GM23338 (cell line): Measurements from ENCODE around the gene POLA2. TPM values are rescaled to one million over a fixed set of nuclear protein-coding genes. Genes with fewer than 3 reads are reported as not detected.
"Not testable (repeated sequence)": the region's sequence is repeated elsewhere in the genome, so short reads cannot be mapped to it uniquely, and the experiment has no call there.

Source experiments
- ATAC-seq: fragments of 200-7000 bp; cut with Tn5 transposase; 3 replicates; pipeline ENCODE4 v1.9.1; 2020
- DNase-seq: peaks from one replicate; pipeline ENCODE4 v3.0.0-alpha.2; 2015; ENCODE audit warnings: low spot score
- H2AFZ ChIP-seq: fragments of 200-600 bp; sonication (generic); 2 replicates; pipeline ENCODE4 v1.8.0; 2016; ENCODE audit warnings: antibody characterized with exemption, mild to moderate bottlenecking, moderate library complexity
- H3F3A ChIP-seq: fragments of 200-600 bp; sonication (generic); replicated peaks from 2 replicates; pipeline ENCODE4 v1.8.0; 2017; ENCODE audit warnings: antibody characterized with exemption, mixed run types, low read depth
- H3K27ac ChIP-seq: fragments of 200-600 bp; sonication (generic); 2 replicates; pipeline ENCODE4 v1.6.1; 2016; ENCODE audit warnings: low read depth
- H3K27me3 ChIP-seq: fragments of 200-600 bp; sonication (generic); 2 replicates; pipeline ENCODE4 v1.8.0; 2016; ENCODE audit warnings: mild to moderate bottlenecking, mixed run types, moderate library complexity; ENCODE audit not compliant: insufficient read depth
- H3K36me3 ChIP-seq: fragments of 200-600 bp; sonication (generic); 2 replicates; pipeline ENCODE4 v1.8.0; 2016; ENCODE audit warnings: mild to moderate bottlenecking; ENCODE audit not compliant: insufficient read depth
- H3K4me1 ChIP-seq: fragments of 200-600 bp; sonication (generic); 2 replicates; pipeline ENCODE4 v1.8.0; 2016; ENCODE audit warnings: mild to moderate bottlenecking, moderate library complexity; ENCODE audit not compliant: insufficient read depth
- H3K4me2 ChIP-seq: fragments of 200-600 bp; sonication (generic); 2 replicates; pipeline ENCODE4 v1.7.1; 2017; ENCODE audit warnings: mixed run types
- H3K4me3 ChIP-seq: fragments of 200-600 bp; sonication (generic); 2 replicates; pipeline ENCODE4 v1.6.1; 2016; ENCODE audit warnings: mixed run types
- H3K79me2 ChIP-seq: fragments of 200-600 bp; sonication (generic); replicated peaks from 2 replicates; pipeline ENCODE4 v1.8.0; 2017; ENCODE audit warnings: mild to moderate bottlenecking; ENCODE audit not compliant: insufficient read depth
- H3K9me2 ChIP-seq: fragments of 200-600 bp; sonication (generic); 2 replicates; pipeline ENCODE4 v1.8.0; 2017; ENCODE audit not compliant: insufficient read depth
- H4K20me1 ChIP-seq: fragments of 200-600 bp; sonication (generic); replicated peaks from 2 replicates; pipeline ENCODE4 v1.8.0; 2017; ENCODE audit warnings: mild to moderate bottlenecking; ENCODE audit not compliant: insufficient read depth
- H3K27ac Mint-ChIP-seq: 2 replicates; pipeline ENCODE4 v1.8.0; 2020; ENCODE audit warnings: inconsistent platforms, mild to moderate bottlenecking, moderate library complexity, mixed read lengths
- H3K27me3 Mint-ChIP-seq: 3 replicates; pipeline ENCODE4 v1.8.0; 2022; ENCODE audit warnings: low read depth, mild to moderate bottlenecking, moderate library complexity, mixed read lengths, inconsistent platforms; ENCODE audit not compliant: insufficient read depth, poor library complexity
- H3K36me3 Mint-ChIP-seq: 3 replicates; pipeline ENCODE4 v1.8.0; 2021; ENCODE audit warnings: low read depth, mild to moderate bottlenecking, inconsistent platforms, moderate library complexity, mixed read lengths
- H3K4me1 Mint-ChIP-seq: 3 replicates; pipeline ENCODE4 v1.8.0; 2020; ENCODE audit warnings: mild to moderate bottlenecking, inconsistent platforms, mixed read lengths
- H3K4me3 Mint-ChIP-seq: 3 replicates; pipeline ENCODE4 v1.8.0; 2021; ENCODE audit warnings: moderate library complexity, mild to moderate bottlenecking, inconsistent platforms, mixed read lengths
- H3K9me3 Mint-ChIP-seq: 3 replicates; pipeline ENCODE4 v1.8.0; 2020; ENCODE audit warnings: moderate library complexity, mild to moderate bottlenecking, inconsistent platforms, mixed read lengths
- CREB1 ChIP-seq: fragments of 250-450 bp; sonication (Bioruptor Pico); IDR thresholded peaks from 2 replicates; pipeline ENCODE4 v1.5.0; 2020; ENCODE audit warnings: low read depth, mild to moderate bottlenecking, moderate library complexity
- CTCF ChIP-seq, 2 experiments: fragments of 200-600 bp in 1 of 2; sonication (generic) in 1 of 2; conservative IDR thresholded peaks; 2 replicates each; pipeline versions ENCODE4 v1.5.1 to v1.6.1; 2016 to 2017; ENCODE audit warnings: antibody characterized with exemption in 2 of 2, low read depth in 2 of 2, mild to moderate bottlenecking in 2 of 2, moderate library complexity in 1 of 2
- NANOG ChIP-seq: IDR thresholded peaks from 2 replicates; pipeline ENCODE4 v1.6.1; 2016; ENCODE audit warnings: antibody characterized with exemption, borderline replicate concordance
- POLR2AphosphoS5 ChIP-seq: IDR thresholded peaks from 2 replicates; pipeline ENCODE4 v1.6.1; 2016; ENCODE audit warnings: antibody characterized with exemption, low read depth
- STAT1 ChIP-seq: IDR thresholded peaks from one replicate; pipeline ENCODE4 v1.6.1; 2016; ENCODE audit warnings: antibody characterized with exemption; ENCODE audit not compliant: unreplicated experiment
- ZNF114 ChIP-seq: fragments of 250-450 bp; sonication (Bioruptor Pico); IDR thresholded peaks from 2 replicates; pipeline ENCODE4 v1.5.0; 2020; ENCODE audit warnings: mild to moderate bottlenecking, moderate library complexity
- ZNF331 ChIP-seq: fragments of 250-450 bp; sonication (Bioruptor Pico); IDR thresholded peaks from 2 replicates; pipeline ENCODE4 v1.5.0; 2020; ENCODE audit warnings: low read depth, mild to moderate bottlenecking, moderate library complexity
- ZNF462 ChIP-seq: fragments of 250-450 bp; sonication (Bioruptor Pico); IDR thresholded peaks from 2 replicates; pipeline ENCODE4 v1.5.0; 2020; ENCODE audit warnings: mild to moderate bottlenecking, moderate library complexity
- polyA plus RNA-seq: library from polyadenylated mRNA; unstranded; fragments of >200 nt; fragmentation: Nextera tagmentation; extraction: Ambion mirVana; gene quantifications from 2 replicates; pipeline ENCODE4 v1.2.1, GENCODE V29; 2016
- total RNA-seq: library from RNA; depleted of rRNA; stranded (reverse); fragments of >200 nt; shearing (Covaris generic); gene quantifications from 2 replicates; pipeline ENCODE4 v1.2.3, GENCODE V29; 2014

POLA2 gene
- total and polyA plus RNA-seq, 2 experiments from 2014 or later, result 22.5 to 30.4 TPM

- H3K36me3 ChIP-seq, result no peaks in the 10 kb centered on the region
- DNase-seq, result no peak
- no peak overlapping the region for H3K4me3 ChIP-seq
- TF ChIP-seq POLR2AphosphoS5 (no peak), STAT1 (no peak), ZNF331 (no peak)
- no peaks in the 10 kb centered on the region for H3K27me3 ChIP-seq
- H3F3A ChIP-seq, result peaks cover 16% of the 10 kb centered on the region; the same call in 1 of the 2 replicates
- peaks cover 15% of the 10 kb centered on the region for H3K27me3 Mint-ChIP-seq
- H3K36me3 Mint-ChIP-seq, result peaks cover 5% of the 10 kb centered on the region; the same call in 1 of the 3 replicates
- H3K4me1 ChIP-seq, result peaks cover 11% of the 10 kb centered on the region
- H3K4me2 ChIP-seq, result no peak overlapping the region
- no peaks in the 10 kb centered on the region; the same call in 2 of the 3 replicates for H3K9me3 Mint-ChIP-seq
- peaks cover 19% of the 10 kb centered on the region for H3K4me1 Mint-ChIP-seq
- H3K27ac ChIP-seq, result no peak overlapping the region
- no peak overlapping the region for H3K4me3 Mint-ChIP-seq
- H3K79me2 ChIP-seq, result peaks cover 18% of the 10 kb centered on the region
- H4K20me1 ChIP-seq, result peaks cover 13% of the 10 kb centered on the region
- H3K9me2 ChIP-seq, result no peaks in the 10 kb centered on the region
- no peak overlapping the region for H2AFZ ChIP-seq
- ATAC-seq, result no peak
- no peak overlapping the region for H3K27ac Mint-ChIP-seq
Observed at GRCh38 chr11:65330544-65330943, 68.8 kb downstream of the POLA2 start.

- H2AFZ ChIP-seq, H3K9me3 Mint-ChIP-seq, DNase-seq, H3K4me2 ChIP-seq, H3K27me3 ChIP-seq, H3K36me3 Mint-ChIP-seq, H3K4me3 ChIP-seq, H3K36me3 ChIP-seq, H3K9me2 ChIP-seq, ATAC-seq, H3K27ac Mint-ChIP-seq, H3K27ac ChIP-seq, H3K27me3 Mint-ChIP-seq, H3K4me3 Mint-ChIP-seq: not testable (repeated sequence)
- H3F3A ChIP-seq, result peaks cover 11% of the 10 kb centered on the region; the same call in 1 of the 2 replicates
- H4K20me1 ChIP-seq, result peaks cover 21% of the 10 kb centered on the region
- peaks cover 11% of the 10 kb centered on the region for H3K4me1 ChIP-seq
- peaks cover 21% of the 10 kb centered on the region for H3K4me1 Mint-ChIP-seq
- H3K79me2 ChIP-seq, result peaks cover 36% of the 10 kb centered on the region
Observed at GRCh38 chr11:65332591-65332990, 70.8 kb downstream of the POLA2 start.

DNA sequence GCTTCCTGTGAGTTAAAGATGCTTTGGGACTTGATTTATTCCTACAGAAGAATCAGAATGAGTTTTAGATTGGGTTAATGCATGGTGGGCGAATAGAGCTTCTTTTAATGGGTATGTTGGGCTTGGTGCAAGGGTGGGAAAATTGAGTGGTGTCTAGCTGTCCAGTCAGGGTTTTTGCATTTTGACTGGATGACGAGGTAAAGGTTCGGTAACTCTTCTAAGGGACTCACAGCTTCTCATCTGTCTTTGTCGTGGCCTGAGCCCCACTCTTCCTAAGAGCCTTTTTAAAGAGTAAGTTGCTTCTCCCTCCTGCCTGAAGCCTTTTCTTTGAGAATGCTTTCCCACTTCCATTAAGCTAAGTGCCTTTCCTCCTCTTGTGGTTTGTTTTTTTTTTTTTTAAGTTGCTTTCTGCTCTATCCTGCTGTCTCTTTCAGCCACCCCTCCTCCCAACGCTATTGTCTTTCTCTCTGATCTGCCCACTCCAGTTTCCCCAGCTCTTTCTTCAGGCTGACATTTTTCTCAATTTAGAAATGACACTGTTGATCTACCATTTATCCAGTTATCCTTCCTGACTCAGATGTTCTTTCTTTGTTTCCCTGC, 73.0 kb downstream of the POLA2 start:
- peaks cover 16% of the 10 kb centered on the region for H3K4me1 Mint-ChIP-seq
- H3K27ac ChIP-seq, result no peak overlapping the region
- H3F3A ChIP-seq, result peaks cover 11% of the 10 kb centered on the region; the same call in 1 of the 2 replicates
- no peak for TF ChIP-seq ZNF114 (CRISPR knock-in tag)
- no peak for TF ChIP-seq CTCF (conservative IDR thresholded peaks at IDR 0.05; ENCODE audit: low read depth in 2 of 2)
- TF ChIP-seq CREB1 (CRISPR knock-in tag), result no peak
- no peak for TF ChIP-seq ZNF331
- TF ChIP-seq POLR2AphosphoS5, result no peak
- TF ChIP-seq ZNF462, result no peak
- TF ChIP-seq NANOG, result no peak
- no peak for TF ChIP-seq STAT1
- H3K4me1 ChIP-seq, result peaks cover 11% of the 10 kb centered on the region
- peaks cover 21% of the 10 kb centered on the region for H4K20me1 ChIP-seq
- peaks cover 58% of the 10 kb centered on the region for H3K79me2 ChIP-seq
- H3K36me3 Mint-ChIP-seq, result peaks cover 11% of the 10 kb centered on the region; the same call in 2 of the 3 replicates
- peak overlapping the region; percentile 100 for H3K4me2 ChIP-seq
- H3K4me3 ChIP-seq, result peak overlapping the region; percentile 96
- H3K9me2 ChIP-seq, result no peaks in the 10 kb centered on the region
- no peak overlapping the region for H3K27ac Mint-ChIP-seq
- peaks cover 6% of the 10 kb centered on the region for H3K27me3 Mint-ChIP-seq
- H3K4me3 Mint-ChIP-seq, result peak overlapping the region; percentile 83
- no peaks in the 10 kb centered on the region; the same call in 1 of the 2 replicates for H3K36me3 ChIP-seq
- DNase-seq (no peak), ATAC-seq (no peak)
- no peaks in the 10 kb centered on the region for H3K27me3 ChIP-seq
- no peak overlapping the region; the same call in 1 of the 2 replicates for H2AFZ ChIP-seq
- H3K9me3 Mint-ChIP-seq, result no peaks in the 10 kb centered on the region; the same call in 2 of the 3 replicates
